Measurements from ENCODE around the gene BMPR1B.

BMPR1B gene

GRCh38 chr4:94744850-94745249 lies 12.9 kb upstream of the BMPR1B start:
- DNase-seq (ENCODE audit: extremely low read depth, low read depth): no peak
- TF ChIP-seq CTCF (IDR thresholded peaks at IDR 0.05; ENCODE audit: low read depth, low read length): no peak

- no peak for DNase-seq (ENCODE audit: extremely low read depth, low read depth)
- TF ChIP-seq CTCF (IDR thresholded peaks at IDR 0.05; ENCODE audit: low read depth, low read length): no peak
Observed at GRCh38 chr4:94746746-94747145, 11.0 kb upstream of the BMPR1B start.

- no peak for DNase-seq (ENCODE audit: extremely low read depth, low read depth)
- TF ChIP-seq CTCF (IDR thresholded peaks at IDR 0.05; ENCODE audit: low read depth, low read length): no peak
Observed at GRCh38 chr4:94758141-94758699, 465 bp downstream of the BMPR1B start.

GRCh38 chr4:94758700-94759399 lies 1.1 kb downstream of the BMPR1B start:
- DNase-seq (ENCODE audit: extremely low read depth, low read depth): no peak
- TF ChIP-seq CTCF (IDR thresholded peaks at IDR 0.05; ENCODE audit: low read depth, low read length): no peak

- TF ChIP-seq CTCF (IDR thresholded peaks at IDR 0.05; ENCODE audit: low read depth, low read length): no peak
- no peak for DNase-seq (ENCODE audit: extremely low read depth, low read depth)
Observed at GRCh38 chr4:94759767-94760211, 2.0 kb downstream of the BMPR1B start.

- TF ChIP-seq CTCF (IDR thresholded peaks at IDR 0.05; ENCODE audit: low read depth, low read length): no peak
- DNase-seq (ENCODE audit: extremely low read depth, low read depth): no peak
Observed at GRCh38 chr4:94762326-94762725, 4.6 kb downstream of the BMPR1B start.

GRCh38 chr4:94763005-94763404 lies 5.2 kb downstream of the BMPR1B start:
- TF ChIP-seq CTCF (IDR thresholded peaks at IDR 0.05; ENCODE audit: low read depth, low read length): no peak

More at GRCh38 chr4:94763005-94763404, 5.2 kb downstream of the BMPR1B start:
- DNase-seq (ENCODE audit: extremely low read depth, low read depth): no peak
